HG03460 (cell line): ENCODE measurements around the gene MAP3K3.
A peak's percentile ranks its signal among the peaks of the same experiment; 100 is the strongest.

Experiments
- ATAC-seq: cut with Tn5 transposase; IDR thresholded peaks from one replicate; pipeline ENCODE4 v1.9.1; 2021; ENCODE audit not compliant: unreplicated experiment

Gene MAP3K3

DNA sequence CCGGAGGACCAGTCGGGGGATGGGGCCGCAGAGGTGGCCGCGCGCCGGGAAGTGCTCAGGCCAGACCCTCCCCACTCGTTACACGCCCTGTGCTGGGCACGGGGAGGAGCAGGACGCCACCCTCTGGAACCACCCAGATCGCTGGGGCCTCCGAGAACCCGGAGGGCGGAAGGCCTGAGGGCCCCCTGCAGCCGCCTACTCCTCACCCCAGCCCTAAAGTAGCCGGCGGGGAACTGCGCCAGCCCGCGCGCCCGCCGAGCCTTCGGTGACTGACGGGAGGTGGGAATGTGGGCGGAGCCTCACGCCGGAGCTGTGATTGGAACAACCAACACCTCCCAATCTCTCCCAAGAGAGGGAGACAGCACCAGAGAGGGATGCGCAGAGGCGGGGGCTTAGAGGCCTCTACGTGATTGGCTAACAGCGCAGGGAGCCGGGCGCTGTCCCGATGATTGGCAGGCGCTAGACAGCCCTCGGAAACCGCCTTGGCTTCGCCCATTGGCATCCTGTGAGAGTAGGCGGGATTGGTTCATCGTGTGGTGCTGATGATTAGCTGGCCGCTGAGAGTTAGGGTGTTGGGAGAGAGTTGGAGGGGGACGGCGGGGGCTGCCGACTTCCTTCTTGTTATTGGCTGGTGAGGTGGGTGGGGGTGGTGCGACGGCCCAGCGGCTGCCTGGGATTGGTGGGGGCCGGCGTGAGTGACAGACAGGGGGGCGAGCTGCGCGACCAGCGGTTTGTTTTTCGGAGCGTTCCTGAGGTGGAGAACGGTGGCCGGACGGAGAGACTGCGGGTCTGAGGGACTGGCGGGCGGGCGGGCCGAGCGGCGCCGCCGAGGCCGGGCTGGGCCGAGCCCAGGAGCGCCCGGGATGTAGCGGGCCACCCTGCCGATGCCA is at the start of gene MAP3K3:
Gene MAP3K3, plus strand, starts transcription at position 734 of the 890 bp plus-strand sequence. CDS start 343 bp downstream, outside the sequence.
- ATAC-seq, result peak; percentile 84

DNA sequence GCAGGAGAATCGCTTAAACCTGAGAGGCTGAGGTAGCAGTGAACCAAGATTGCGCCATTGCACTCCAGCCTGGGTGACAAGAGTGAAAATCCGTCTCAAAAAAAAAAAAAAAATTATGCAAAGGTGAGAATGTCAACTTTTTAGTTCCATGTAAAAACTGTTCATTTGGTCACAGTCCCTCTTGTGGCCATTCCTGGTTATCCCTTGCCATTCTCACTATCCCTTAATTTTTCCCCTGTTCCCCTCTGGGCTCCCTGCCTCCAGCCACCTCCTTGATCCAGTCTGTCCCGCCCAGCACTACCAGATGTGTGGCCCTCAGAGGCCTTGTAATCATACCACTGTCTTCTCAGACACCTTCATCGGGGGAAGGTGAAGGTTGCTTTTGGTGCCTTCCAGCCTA is 48.6 kb upstream of the MAP3K3 start:
- ATAC-seq, result no peak

DNA sequence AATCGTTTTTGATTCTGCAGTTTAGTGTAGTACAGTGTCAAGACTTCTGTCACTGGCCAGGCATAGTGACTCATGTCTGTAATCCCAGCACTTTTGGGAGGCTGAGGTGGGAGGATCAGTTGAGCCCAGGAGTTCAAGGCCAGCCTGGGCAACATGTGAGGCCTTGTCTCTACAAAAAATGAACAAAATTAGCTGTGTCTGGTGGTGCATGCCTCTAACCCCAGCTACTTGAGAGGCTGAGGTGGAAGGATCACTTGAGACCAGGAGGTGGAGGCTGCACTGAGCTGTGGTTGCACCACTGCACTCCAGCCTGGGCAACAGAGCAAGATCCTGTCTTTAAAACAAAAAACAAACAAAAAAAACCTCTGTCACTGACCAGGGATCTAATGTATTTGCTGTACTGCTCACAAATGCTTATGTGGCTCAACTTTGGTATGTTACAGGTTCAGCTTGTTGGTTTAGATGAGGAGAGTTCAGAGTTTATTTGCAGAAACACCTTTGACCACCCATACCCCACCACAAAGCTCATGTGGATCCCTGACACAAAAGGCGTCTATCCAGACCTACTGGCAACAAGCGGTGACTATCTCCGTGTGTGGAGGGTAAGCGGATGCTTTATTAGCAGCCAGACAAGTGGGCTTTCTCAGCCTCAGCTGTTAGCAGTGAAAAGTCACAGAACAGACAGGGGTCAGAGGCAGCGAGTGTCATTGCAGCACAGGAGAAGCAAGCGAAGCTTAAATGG is 44.0 kb upstream of the MAP3K3 start:
- no peak for ATAC-seq

DNA sequence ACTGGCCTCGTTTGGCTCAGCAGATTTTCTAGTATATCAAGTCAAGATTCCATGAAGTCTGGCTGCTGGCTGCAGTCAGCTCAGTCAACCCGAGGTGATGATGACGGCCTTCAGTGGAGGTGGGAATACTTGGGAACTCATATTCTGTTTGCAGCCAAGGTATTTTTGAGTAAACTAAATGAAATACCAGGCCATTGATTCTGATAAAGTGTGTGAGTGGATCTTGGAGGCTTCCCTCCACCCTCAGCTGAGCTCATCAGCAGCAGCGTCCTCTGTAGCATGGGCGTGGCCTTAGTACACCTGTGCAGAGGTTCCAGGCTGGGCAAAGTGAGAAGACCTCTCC is 43.5 kb upstream of the MAP3K3 start:
- ATAC-seq, result no peak

DNA sequence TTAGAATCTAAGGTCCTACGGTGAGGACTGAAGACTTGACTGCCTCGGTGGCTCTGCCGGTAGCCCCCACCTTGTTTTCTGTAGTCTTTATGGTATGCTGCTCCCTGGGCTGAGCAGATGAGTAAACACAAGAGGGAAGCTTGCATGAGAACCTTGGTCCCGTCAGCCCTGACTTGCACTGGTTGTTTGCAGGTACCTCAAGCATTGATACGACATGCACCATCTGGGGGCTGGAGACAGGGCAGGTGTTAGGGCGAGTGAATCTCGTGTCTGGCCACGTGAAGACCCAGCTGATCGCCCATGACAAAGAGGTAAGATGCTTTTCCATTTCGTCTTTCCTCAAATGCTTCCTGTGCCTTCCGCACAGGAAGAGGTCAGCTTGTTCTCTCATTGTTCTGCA is 42.6 kb upstream of the MAP3K3 start:
- ATAC-seq, result no peak

DNA sequence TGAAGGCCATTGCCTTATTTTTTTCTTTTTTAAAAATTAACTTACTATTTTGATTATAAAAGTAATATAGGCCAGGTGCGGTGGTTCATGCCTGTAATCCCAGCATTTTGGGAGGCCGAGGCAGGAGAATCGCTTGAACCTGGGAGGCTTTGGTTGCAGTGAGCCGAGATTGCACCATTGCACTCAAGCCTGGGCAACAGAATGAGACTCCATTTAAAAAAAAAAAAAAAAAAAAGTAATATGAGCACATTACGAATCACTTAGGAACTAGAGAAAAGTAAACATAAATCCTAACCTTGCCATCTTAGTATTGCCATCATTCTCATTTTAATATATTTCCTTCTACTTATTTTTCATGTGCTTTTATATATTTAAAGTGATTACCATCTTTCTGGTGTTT is 34.4 kb upstream of the MAP3K3 start:
- ATAC-seq, result no peak

DNA sequence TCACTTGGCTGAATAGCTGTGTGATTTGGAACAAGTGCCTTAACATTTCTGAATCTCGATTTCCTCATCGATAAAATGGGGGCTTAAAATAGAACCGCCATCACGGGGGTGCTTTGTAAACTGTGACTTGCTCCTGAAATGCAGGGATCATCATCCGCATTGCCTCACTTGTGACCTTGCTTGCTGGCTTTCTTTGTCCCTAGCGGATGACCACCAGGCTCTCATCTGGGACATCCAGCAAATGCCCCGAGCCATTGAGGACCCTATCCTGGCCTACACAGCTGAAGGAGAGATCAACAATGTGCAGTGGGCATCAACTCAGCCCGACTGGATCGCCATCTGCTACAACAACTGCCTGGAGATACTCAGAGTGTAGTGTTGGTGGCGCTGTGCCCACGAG is 33.4 kb upstream of the MAP3K3 start:
- no peak for ATAC-seq

DNA sequence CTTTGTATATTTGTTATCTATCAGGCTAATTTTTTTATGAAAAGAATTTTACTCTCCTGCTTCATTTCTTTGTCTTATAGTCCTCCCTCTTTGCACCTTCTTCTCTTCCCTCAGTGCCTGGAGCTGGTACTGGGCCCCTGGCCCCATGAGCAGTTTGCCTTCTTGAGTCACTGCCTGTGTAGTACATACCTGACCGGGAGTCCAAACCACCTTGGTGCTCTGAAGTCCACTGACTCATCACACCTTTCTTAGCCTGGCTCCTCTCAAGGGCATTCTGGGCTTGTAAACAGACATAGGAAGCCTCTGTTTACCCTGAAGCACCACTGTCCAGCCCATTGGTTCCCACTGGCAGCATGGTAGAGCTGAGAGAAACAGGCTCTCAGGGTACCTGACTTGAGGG is 32.6 kb upstream of the MAP3K3 start:
- ATAC-seq, result no peak

DNA sequence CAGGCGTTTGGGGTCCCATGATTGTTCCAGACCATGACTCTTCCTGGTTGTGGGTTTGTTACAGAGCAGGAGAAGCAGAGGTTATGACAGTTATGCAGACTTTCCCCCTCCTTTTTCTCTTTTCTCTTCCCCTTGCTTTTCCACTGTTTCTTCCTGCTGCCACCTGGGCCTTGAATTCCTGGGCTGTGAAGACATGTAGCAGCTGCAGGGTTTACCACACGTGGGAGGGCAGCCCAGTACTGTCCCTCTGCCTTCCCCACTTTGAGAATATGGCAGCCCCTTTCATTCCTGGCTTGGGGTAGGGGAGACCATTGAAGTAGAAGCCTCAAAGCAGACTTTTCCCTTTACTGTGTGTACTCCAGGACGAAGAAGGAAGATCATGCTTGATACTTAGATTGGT is 29.4 kb upstream of the MAP3K3 start:
- ATAC-seq, result no peak

DNA sequence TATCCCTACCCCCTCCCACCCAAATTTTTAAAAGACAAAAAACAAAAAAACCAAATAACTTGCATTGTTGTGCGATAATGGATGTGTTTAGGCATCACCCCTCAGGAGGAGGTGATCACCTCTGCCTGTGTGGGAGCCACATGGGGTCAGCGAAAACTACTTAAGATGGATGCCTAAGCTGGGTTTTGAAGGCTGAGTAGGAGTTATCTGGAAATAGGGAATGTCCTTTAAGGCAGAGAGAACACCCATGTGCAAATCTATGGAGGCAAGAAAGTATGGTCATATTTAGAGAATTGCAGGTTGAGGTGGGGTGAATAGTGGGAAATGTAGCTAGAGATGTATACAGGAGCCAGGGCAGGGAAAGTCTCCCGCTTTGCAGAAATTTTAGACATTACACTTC is 27.1 kb upstream of the MAP3K3 start:
- no peak for ATAC-seq

DNA sequence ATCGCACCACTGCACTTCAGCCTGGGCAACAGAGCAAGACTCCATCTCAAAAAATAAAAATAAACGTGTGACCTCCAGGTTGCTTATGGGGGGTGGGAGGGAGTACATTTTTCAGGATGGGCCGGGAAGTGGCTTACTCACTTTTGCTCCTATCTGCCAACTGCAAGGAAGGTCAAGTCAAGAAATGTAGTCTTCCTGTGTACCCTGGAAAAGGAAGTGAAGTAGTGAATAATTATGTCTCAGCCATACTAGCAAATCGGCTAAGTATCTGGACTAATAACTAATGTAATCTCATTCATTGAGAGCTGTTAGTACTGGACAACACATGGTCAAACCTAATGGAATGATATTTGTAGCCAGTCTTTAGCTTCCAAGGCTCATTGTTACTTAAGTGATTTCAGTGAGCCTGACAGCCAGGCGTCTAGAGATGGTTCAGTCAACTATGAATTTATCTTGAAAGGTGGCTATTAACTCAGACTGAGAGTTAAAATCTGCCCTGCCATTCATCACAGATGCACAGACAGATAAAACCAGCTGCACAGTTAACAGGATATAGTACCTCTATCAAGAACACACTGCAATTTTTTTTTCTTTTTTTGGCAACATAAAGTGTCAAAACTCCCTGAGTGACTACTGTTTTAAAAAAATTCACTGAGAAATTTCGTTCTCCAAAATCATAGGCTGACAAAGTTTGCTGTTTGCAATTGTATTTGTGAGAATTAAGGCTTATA is 25.2 kb upstream of the MAP3K3 start:
- ATAC-seq, result no peak

DNA sequence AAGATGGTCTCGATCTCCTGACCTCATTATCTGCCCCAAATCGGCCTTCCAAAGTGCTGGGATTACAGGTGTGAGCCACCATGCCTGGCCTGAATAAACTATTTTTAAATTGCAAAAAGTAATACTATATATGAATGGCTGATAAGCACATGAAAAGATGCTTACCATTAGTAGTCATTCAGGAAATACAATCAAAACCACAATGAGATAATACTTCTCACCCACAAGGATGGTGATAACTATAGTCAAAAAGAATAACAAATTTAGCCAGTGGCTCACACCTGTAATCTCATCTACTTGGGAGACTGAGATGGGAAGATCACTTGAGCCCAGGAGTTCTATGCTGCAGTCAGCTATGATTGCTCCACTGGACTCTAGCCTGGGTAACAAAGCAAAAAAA is 23.9 kb upstream of the MAP3K3 start:
- ATAC-seq, result no peak

DNA sequence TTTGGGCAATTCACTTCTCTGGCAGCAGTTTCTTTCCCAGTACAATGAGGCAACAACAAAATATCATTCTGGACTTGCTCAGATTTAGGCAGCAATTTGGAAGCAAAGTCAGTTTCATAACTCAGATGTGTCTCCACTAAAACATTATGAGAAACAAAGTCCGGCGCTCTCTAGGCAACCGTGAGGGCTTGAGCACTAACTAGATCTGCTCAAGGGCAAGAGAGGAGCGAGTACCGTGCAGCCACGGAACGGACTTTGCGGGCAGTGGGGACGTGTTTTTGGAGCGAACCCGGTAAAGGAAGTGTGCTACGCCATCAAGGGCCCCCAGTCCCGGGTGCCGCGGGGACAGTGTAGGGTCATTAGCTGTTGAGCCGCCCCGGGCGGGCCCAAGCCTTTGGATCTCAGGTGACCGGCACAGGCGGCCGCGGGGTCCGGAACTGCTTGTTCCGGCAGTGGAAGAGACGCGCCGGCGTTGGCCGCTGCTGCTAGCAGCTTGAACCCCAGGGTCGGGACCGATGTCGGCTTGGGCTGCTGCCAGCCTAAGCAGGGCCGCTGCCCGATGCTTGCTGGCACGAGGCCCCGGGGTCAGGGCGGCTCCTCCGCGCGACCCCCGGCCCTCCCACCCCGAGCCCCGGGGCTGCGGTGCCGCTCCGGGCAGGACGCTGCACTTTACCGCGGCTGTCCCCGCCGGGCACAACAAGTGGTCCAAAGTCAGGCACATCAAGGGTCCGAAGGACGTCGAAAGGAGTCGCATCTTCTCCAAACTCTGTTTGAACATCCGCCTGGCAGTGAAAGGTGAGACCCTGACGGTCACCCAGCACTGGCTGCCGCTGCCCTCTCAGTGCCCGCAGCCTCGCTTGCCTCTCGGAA is 21.4 kb upstream of the MAP3K3 start, which contains the start of gene TACO1:
Gene TACO1, plus strand, starts transcription at position 327 of the 870 bp plus-strand sequence. Its CDS starts 189 bp downstream, at position 516.
- ATAC-seq, result peak; percentile 88

DNA sequence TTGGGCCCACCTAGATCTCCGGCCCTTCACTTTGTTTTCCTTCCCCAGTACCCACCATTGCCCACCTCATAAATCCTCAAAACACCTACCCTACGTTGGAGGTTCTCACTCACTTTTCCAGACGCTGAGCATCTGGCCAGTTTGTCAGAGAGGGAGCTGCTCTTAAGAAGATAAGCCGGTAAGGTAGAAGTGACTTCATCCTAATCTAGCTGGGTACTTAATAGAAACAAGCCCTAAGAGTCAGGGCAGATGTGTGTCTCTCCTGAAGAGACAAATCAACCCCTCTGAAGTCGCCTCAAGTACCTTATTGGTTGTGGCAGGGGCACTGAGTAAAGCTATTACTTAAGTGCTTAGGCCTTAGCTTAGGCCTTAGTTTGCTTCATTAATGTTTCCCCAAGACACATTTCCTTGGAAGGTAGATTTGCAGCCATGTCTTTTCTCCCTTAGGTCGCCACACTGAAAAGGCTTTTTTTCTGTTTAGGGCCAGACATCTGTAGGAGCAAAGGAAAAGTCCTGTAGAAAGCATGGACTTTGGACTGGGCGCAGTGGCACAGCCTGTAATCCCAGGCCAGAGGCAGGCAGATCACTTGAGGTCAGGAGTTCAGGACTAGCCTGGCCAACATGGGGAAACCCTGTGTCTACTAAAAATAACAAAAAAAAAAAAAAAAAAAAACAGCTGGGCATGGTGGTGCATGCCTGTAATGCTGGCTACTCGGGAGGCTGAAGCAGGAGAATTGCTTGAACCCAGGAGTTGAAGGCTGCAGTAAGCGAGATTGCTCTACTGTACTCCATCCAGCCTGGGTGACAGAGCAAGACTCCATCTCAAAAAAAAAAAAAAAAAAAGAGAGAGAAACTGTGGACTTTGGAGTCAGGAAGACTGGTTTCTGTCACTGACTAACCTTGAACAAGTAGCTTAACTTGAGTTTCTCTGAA is 20.5 kb upstream of the MAP3K3 start:
- no peak for ATAC-seq

DNA sequence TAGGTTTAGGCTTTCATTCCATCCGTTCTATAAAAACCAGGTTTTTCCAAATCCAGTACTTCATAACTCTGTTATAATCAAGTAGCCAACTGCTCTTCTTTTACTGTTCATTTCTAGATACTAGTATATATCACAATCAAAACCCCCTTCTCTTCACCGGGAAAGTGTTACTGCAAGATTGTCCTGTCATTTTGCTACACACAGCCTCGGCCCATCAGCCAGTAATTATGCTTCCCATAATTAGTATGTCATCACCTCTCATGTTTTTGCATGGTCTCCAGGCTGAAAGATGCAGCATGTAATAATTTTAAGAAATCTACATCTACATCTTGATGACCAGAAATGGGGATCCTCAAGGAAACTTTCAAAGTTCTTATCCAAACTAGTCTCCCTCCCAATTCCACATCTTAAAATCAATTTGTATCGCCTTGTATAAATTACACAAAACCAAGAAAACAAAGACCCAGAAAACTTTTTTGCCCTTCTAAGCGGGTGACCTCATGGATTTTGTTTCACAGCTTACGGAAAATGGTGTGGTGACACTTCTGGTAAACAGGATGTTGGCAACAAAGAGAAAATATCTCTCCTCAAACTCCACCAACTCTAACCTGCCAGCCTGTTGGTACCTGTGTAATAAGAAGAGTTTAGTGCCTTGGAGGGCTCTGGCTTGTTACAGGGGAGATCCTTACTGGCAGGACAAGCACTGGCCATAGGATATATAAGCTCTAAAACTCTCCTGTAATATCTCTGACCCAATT is 12.2 kb upstream of the MAP3K3 start:
- no peak for ATAC-seq

DNA sequence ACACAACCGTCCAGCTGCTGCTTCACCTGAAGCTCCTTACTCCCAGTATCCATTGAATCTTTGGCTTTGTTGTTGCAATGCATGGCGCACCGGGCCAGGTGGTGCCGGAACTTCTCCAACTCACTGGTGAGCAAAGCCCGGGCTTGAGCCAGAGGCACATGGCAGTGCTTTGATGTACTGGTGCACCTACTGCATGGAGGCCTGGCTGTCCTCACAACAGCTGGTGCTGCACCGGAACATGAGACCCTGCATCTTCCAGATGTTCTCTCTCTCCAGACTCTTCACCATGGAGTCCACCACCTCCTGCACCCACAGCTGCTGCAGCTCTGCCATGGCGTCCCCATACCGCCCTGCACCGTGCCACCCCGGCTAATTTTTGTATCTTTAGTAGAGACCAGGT is 11.4 kb upstream of the MAP3K3 start:
- ATAC-seq, result no peak

DNA sequence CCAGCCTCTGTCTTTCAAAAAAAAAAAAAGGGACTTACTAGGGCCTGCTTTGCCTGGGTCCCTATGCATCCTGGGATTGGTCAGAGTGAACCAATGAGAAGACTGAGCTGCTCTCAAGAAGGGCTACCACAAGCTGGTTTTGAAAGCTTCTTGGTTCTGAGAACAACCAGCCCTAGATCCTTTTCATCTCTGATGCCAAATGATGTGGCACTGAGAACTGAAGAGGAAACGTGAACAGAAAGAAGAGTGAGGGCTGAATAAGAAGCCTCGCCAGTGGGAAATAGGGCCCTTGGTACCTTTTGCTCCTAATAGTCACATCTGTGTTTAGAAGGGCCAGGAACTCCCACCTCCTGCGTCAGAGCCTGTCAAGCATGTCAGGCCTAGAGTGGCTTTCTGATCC is 10.9 kb upstream of the MAP3K3 start:
- no peak for ATAC-seq

DNA sequence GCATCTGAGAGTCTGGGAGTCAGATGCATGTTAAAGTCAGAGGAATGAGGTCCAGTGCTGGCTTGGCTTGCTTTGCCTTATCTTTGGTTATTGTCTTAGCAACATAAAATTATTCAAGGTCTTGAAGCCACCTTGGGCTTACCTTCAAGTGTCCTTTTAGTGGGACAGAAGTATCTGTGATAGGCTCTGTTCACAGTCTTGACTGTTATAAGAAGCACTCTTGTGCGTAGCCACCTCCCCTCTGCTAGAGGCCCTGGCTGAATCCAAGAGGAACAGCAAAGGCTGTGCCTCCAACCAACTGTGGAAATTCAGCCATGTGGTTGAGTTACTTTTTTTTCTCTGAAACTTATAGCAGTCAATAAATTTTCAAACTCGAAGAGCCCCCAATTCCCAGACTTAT is 8.6 kb upstream of the MAP3K3 start:
- ATAC-seq, result no peak

DNA sequence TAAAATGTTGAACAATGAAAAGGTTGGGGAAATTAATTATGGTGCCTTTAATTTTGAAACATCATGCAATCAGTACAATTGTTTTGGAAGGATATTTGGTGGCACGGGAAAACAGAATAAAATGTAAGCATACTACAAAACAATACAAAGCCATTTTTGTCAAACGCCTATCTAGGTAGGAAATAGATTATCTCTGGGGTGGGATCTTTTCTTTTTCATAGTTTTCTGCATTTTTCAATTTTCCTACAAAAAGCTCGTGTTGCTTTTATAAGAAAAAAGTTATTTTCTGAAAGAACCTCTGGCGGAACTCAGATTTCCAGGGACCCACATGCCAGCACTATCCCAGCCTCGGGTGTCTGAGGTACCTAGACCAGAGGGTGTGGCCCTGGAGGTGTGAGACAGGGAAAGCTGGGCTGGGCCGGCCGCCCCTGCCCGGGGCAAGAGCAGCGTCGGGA is 961 bp upstream of the MAP3K3 start:
- no peak for ATAC-seq
